Stomach (tissue), 4 donors: ENCODE results near the gene GRIA2.
A peak's percentile ranks its signal among the peaks of the same experiment; 100 is the strongest.

ENCODE experiments used
- CTCF ChIP-seq, 7 experiments: fragments of 450-650 bp in 4 of 7; fragments of 200-600 bp in 3 of 7; sonication (generic) in 3 of 7; IDR thresholded peaks; one replicate each; pipeline ENCODE4 v1.5.1; 2016 to 2019; ENCODE audit warnings: antibody characterized with exemption in 7 of 7, control low read depth in 2 of 7, mild to moderate bottlenecking in 1 of 7
- POLR2A ChIP-seq, 4 donors: fragments of 450-650 bp; IDR thresholded peaks; one replicate each; pipeline ENCODE4 v1.6.1; 2016; ENCODE audit warnings: antibody characterized with exemption in 4 of 4, control low read depth in 2 of 4, mild to moderate bottlenecking in 1 of 4, moderate library complexity in 1 of 4
- POLR2AphosphoS5 ChIP-seq, 3 donors: sonication (generic); formaldehyde crosslinking; IDR thresholded peaks; one replicate each; pipeline ENCODE4 v1.6.1; 2016; ENCODE audit warnings: antibody characterized with exemption in 3 of 3

GRCh38 chr4:157217708-157218107 lies 2.8 kb upstream of the GRIA2 start:
- peak in 4 of 7 experiments; percentile 27 to 53 (median 30) for TF ChIP-seq CTCF (IDR thresholded peaks at IDR 0.05)
- TF ChIP-seq POLR2A (IDR thresholded peaks at IDR 0.05): no peak
- TF ChIP-seq POLR2AphosphoS5 (IDR thresholded peaks at IDR 0.05): no peak
